IMR-90 (cell line): Measurements from ENCODE around the gene KXD1. TPM values are rescaled to one million over a fixed set of nuclear protein-coding genes. Genes with fewer than 3 reads are reported as not detected.

ENCODE experiments used
- ATAC-seq: fragments of 200-7000 bp; cut with Tn5 transposase; 2 replicates; pipeline ENCODE4 v1.9.1; 2020; ENCODE audit warnings: low read depth, mild to moderate bottlenecking, moderate library complexity
- BruUV-seq: library from RNA; stranded (reverse); fragments of 400-500 nt; replicated peaks from 2 replicates; lab custom pipeline; 2021; lab: Mats Ljungman, UMichigan
- CTCF ChIA-PET: fragments of 300-600 bp; formaldehyde crosslinking; extraction: SDS; loops from one replicate; lab custom pipeline; 2021; ENCODE audit warnings: antibody characterized with exemption; lab: Yijun Ruan, JAX
- POLR2A ChIA-PET: fragments of 300-600 bp; sonication (Branson Sonifier 250); formaldehyde crosslinking; loops from one replicate; lab custom pipeline; 2022; ENCODE audit warnings: antibody characterized with exemption; ENCODE audit not compliant: unreplicated experiment; lab: Charles Lee
- DNase-seq: peaks from one replicate; pipeline ENCODE4 v3.0.0; 2013
- H2AFZ ChIP-seq: replicated peaks from 2 replicates; pipeline ENCODE3; 2013; ENCODE audit warnings: low read length, mild to moderate bottlenecking; ENCODE audit not compliant: poor library complexity
- H2AK5ac ChIP-seq: 2 replicates; pipeline ENCODE4 v1.6.1; 2013; ENCODE audit warnings: low read depth, low read length, inconsistent platforms
- H2AK9ac ChIP-seq: replicated peaks from 2 replicates; pipeline ENCODE3; 2013; ENCODE audit warnings: mild to moderate bottlenecking, low read depth, low read length, moderate library complexity; ENCODE audit not compliant: poor library complexity
- H2BK120ac ChIP-seq: 2 replicates; pipeline ENCODE4 v1.6.1; 2013; ENCODE audit warnings: low read depth, low read length, inconsistent platforms
- H2BK15ac ChIP-seq: 3 replicates; pipeline ENCODE4 v1.6.1; 2013; ENCODE audit warnings: low read depth, low read length, inconsistent platforms
- H2BK20ac ChIP-seq: 2 replicates; pipeline ENCODE4 v1.6.1; 2013; ENCODE audit warnings: low read depth, mild to moderate bottlenecking, inconsistent platforms, low read length, moderate library complexity
- H2BK5ac ChIP-seq: 2 replicates; pipeline ENCODE4 v1.6.1; 2013; ENCODE audit warnings: mild to moderate bottlenecking, low read depth, low read length, inconsistent platforms; ENCODE audit not compliant: poor library complexity, severe bottlenecking
- H3K14ac ChIP-seq: replicated peaks from 2 replicates; pipeline ENCODE4 v1.6.1; 2013; ENCODE audit warnings: low read depth, low read length, inconsistent platforms
- H3K18ac ChIP-seq: 2 replicates; pipeline ENCODE4 v1.6.1; 2013; ENCODE audit warnings: low read depth, low read length, control low read depth
- H3K23ac ChIP-seq: 2 replicates; pipeline ENCODE4 v1.6.1; 2013; ENCODE audit warnings: low read depth, low read length, inconsistent platforms
- H3K27ac ChIP-seq: 2 replicates; pipeline ENCODE4 v1.5.1; 2013; ENCODE audit warnings: mild to moderate bottlenecking, control low read depth, low read length; ENCODE audit not compliant: insufficient read depth
- H3K27me3 ChIP-seq: 2 replicates; pipeline ENCODE4 v1.6.1; 2013; ENCODE audit warnings: low read length; ENCODE audit not compliant: control insufficient read depth, insufficient read depth
- H3K36me3 ChIP-seq: 2 replicates; pipeline ENCODE4 v1.6.1; 2013; ENCODE audit warnings: low read length, mixed read lengths; ENCODE audit not compliant: control insufficient read depth, insufficient read depth
- H3K4ac ChIP-seq: 2 replicates; pipeline ENCODE4 v1.6.1; 2013; ENCODE audit warnings: low read depth, low read length, inconsistent platforms
- H3K4me1 ChIP-seq: 2 replicates; pipeline ENCODE4 v1.6.1; 2013; ENCODE audit warnings: low read length, mixed read lengths; ENCODE audit not compliant: control insufficient read depth, insufficient read depth
- H3K4me2 ChIP-seq: 2 replicates; pipeline ENCODE4 v1.6.1; 2013; ENCODE audit warnings: low read depth, mild to moderate bottlenecking, control low read depth, low read length, moderate library complexity
- H3K4me3 ChIP-seq: 2 replicates; pipeline ENCODE4 v1.5.1; 2013; ENCODE audit warnings: low read depth, mild to moderate bottlenecking, control low read depth, low read length, moderate library complexity; ENCODE audit not compliant: insufficient read depth
- H3K56ac ChIP-seq: 2 replicates; pipeline ENCODE4 v1.6.1; 2013; ENCODE audit warnings: low read length, inconsistent platforms; ENCODE audit not compliant: insufficient read depth; ENCODE audit errors: extremely low read depth
- H3K79me1 ChIP-seq, 2 experiments: 2 replicates each; pipeline ENCODE4 v1.6.1; 2013; ENCODE audit warnings: low read length in 2 of 2, inconsistent platforms in 1 of 2, low read depth in 1 of 2
- H3K9ac ChIP-seq: 2 replicates; pipeline ENCODE4 v1.6.1; 2013; ENCODE audit warnings: low read depth, low read length, control low read depth
- H3K9me1 ChIP-seq: 2 replicates; pipeline ENCODE4 v1.6.1; 2013; ENCODE audit warnings: low read length, inconsistent platforms; ENCODE audit not compliant: insufficient read depth
- H3K9me3 ChIP-seq: 2 replicates; pipeline ENCODE4 v1.6.1; 2013; ENCODE audit warnings: low read length; ENCODE audit not compliant: control insufficient read depth, insufficient read depth
- H4K20me1 ChIP-seq: 2 replicates; pipeline ENCODE4 v1.6.1; 2013; ENCODE audit warnings: low read length, inconsistent platforms; ENCODE audit not compliant: insufficient read depth
- H4K5ac ChIP-seq: 2 replicates; pipeline ENCODE4 v1.6.1; 2013; ENCODE audit warnings: mild to moderate bottlenecking, low read depth, low read length, control low read depth
- H4K8ac ChIP-seq, 2 experiments: 2 replicates each; pipeline ENCODE4 v1.6.1; 2013; ENCODE audit warnings: low read depth in 2 of 2, low read length in 2 of 2, control low read depth in 1 of 2, inconsistent platforms in 1 of 2
- H4K91ac ChIP-seq: 2 replicates; pipeline ENCODE4 v1.6.1; 2013; ENCODE audit warnings: low read depth, low read length, inconsistent platforms; ENCODE audit not compliant: insufficient read depth
- BHLHE40 ChIP-seq: fragments of 150-350 bp; IDR thresholded peaks from 2 replicates; pipeline ENCODE4 v1.6.1; 2016; ENCODE audit warnings: mild to moderate bottlenecking, low read depth, low read length
- CEBPB ChIP-seq: IDR thresholded peaks from 2 replicates; pipeline ENCODE4 v1.6.1; 2012; ENCODE audit warnings: low read depth, low read length, improper control_type of control experiment
- CTCF ChIP-seq: conservative IDR thresholded peaks from 2 replicates; pipeline ENCODE4 v1.5.1; 2012; ENCODE audit warnings: mild to moderate bottlenecking, low read depth, low read length, improper control_type of control experiment
- MAFK ChIP-seq: IDR thresholded peaks from 2 replicates; pipeline ENCODE4 v1.6.1; 2012; ENCODE audit warnings: low read depth, low read length, improper control_type of control experiment
- MAZ ChIP-seq: IDR thresholded peaks from 2 replicates; pipeline ENCODE4 v1.6.1; 2012; ENCODE audit warnings: low read depth, mild to moderate bottlenecking, low read length, improper control_type of control experiment, moderate library complexity, borderline replicate concordance
- MXI1 ChIP-seq: IDR thresholded peaks from 2 replicates; pipeline ENCODE4 v1.6.1; 2012; ENCODE audit warnings: low read depth, mild to moderate bottlenecking, low read length, moderate library complexity, borderline replicate concordance
- RAD21 ChIP-seq: IDR thresholded peaks from 2 replicates; pipeline ENCODE4 v1.6.1; 2012; ENCODE audit warnings: low read length, improper control_type of control experiment
- RFX5 ChIP-seq: IDR thresholded peaks from 2 replicates; pipeline ENCODE4 v1.8.0; 2012; ENCODE audit warnings: low read depth, mild to moderate bottlenecking, low read length, moderate library complexity
- USF2 ChIP-seq: fragments of 150-350 bp; IDR thresholded peaks from 2 replicates; pipeline ENCODE4 v1.6.1; 2017; ENCODE audit warnings: mild to moderate bottlenecking, antibody characterized with exemption, low read length, low read depth
- WGBS, 2 experiments: methylation state at CpG; one replicate each; pipeline versions ENCODE4 v1.1.5 to v1.1.7; 2013; ENCODE audit warnings: missing lambda C conversion rate in 2 of 2; ENCODE audit not compliant: insufficient read length in 1 of 2; ENCODE audit errors: extremely low coverage in 2 of 2; 5-methylcytosine and 5-hydroxymethylcytosine counted together
- dilution Hi-C: fragments of 300-500 bp; cut with HindIII; formaldehyde crosslinking; loops from one replicate; pipeline ENCODE4 v1.14.3; 2018; ENCODE audit warnings: low sequenced_read_pairs; ENCODE audit not compliant: unreplicated experiment
- in situ Hi-C: fragments of 300-500 bp; cut with MboI; formaldehyde crosslinking; loops from 3 replicates; pipeline ENCODE4 v1.14.3; 2019; ENCODE audit warnings: low sequenced_read_pairs, inconsistent platforms, mixed read lengths
- intact Hi-C: fragments of 100-400 bp; cut with micrococcal nuclease; formaldehyde crosslinking; loops from 2 replicates; pipeline ENCODE4 v1.10.0; 2022
- polyA plus RNA-seq, 3 experiments: library from polyadenylated mRNA; depleted of rRNA; stranded (reverse); fragments of >200 nt; gene quantifications; 2 replicates each; pipeline ENCODE4 v1.2.3, GENCODE V29; 2012; ENCODE audit warnings: low replicate concordance in 1 of 3
- total RNA-seq: library from RNA; depleted of rRNA; stranded (reverse); fragments of >200 nt; gene quantifications from 2 replicates; pipeline ENCODE4 v1.2.3, GENCODE V29; 2012

Gene KXD1
- total and polyA plus RNA-seq, 2 of the 4 experiments (the other 2 are of a cell fraction) = 66.7 to 196 TPM

GRCh38 chr19:18613589-18614234 is 56.0 kb downstream of the KXD1 start:
- no peak overlapping the region for H3K4ac ChIP-seq
- H2AFZ ChIP-seq = no peak overlapping the region
- intact Hi-C loops (no loop called here), in situ Hi-C loops (no loop called here), dilution Hi-C loops (no loop called here)
- H4K20me1 ChIP-seq = no peaks in the 10 kb centered on the region; the same call in 1 of the 2 replicates
- no peak overlapping the region for H3K14ac ChIP-seq
- H3K9me3 ChIP-seq = peaks cover 4% of the 10 kb centered on the region; the same call in 1 of the 2 replicates
- BruUV-seq = no TSS peak
- no peak overlapping the region for H3K18ac ChIP-seq
- H4K91ac ChIP-seq = no peak overlapping the region
- no peak overlapping the region for H3K4me3 ChIP-seq
- H3K79me1 ChIP-seq = no peaks in the 10 kb centered on the region
- H3K36me3 ChIP-seq = no peaks in the 10 kb centered on the region
- no peak overlapping the region for H2AK5ac ChIP-seq
- no peak overlapping the region for H2BK120ac ChIP-seq
- peaks cover 50% of the 10 kb centered on the region for H3K27me3 ChIP-seq
- H2BK20ac ChIP-seq = no peak overlapping the region
- no peaks in the 10 kb centered on the region for H3K9me1 ChIP-seq
- CTCF ChIA-PET = no interaction called here
- no peak overlapping the region for H4K8ac ChIP-seq
- no peak overlapping the region for H3K56ac ChIP-seq
- ATAC-seq = no peak
- no peak overlapping the region for H2AK9ac ChIP-seq
- POLR2A ChIA-PET = no interaction called here
- H3K4me2 ChIP-seq = peak overlapping the region; percentile 91; the same call in 1 of the 2 replicates
- WGBS, 2 experiments = 40% methylated on average over 8 of the region's 23 CpGs; no CpG with 5 or more reads in 1 of the 2 experiments
- H3K4me1 ChIP-seq = peaks cover 7% of the 10 kb centered on the region; the same call in 1 of the 2 replicates
- no peak overlapping the region for H3K9ac ChIP-seq
- no peak for DNase-seq
- H4K5ac ChIP-seq = no peak overlapping the region
- no peak overlapping the region for H3K23ac ChIP-seq
- H2BK5ac ChIP-seq = no peak overlapping the region
- H3K27ac ChIP-seq = no peak overlapping the region
- no peak for TF ChIP-seq RAD21
- no peak for TF ChIP-seq MAZ
- no peak for TF ChIP-seq USF2
- TF ChIP-seq BHLHE40 = no peak
- TF ChIP-seq CTCF = no peak
- no peak for TF ChIP-seq MXI1
- no peak for TF ChIP-seq CEBPB
- no peak for TF ChIP-seq MAFK
- no peak for TF ChIP-seq RFX5
- no peak overlapping the region for H2BK15ac ChIP-seq
